HL-60 (cell line): Measurements from ENCODE around the gene CACNA2D3.

Experiments
- CTCF ChIP-seq: IDR thresholded peaks from one replicate; pipeline ENCODE4 v1.5.1; 2011; ENCODE audit warnings: low read length, control low read depth, inconsistent platforms; ENCODE audit not compliant: insufficient read depth
- POLR2AphosphoS5 ChIP-seq: IDR thresholded peaks from 2 replicates; pipeline ENCODE4 v1.6.1; 2012; ENCODE audit warnings: low read depth

GRCh38 chr3:54892168-54892567 lies 769.8 kb downstream of the CACNA2D3 start:
- TF ChIP-seq POLR2AphosphoS5 (no peak), CTCF (no peak)
